PC-9 (cell line): ENCODE measurements around the gene KCNAB2. TPM values are rescaled to one million over a fixed set of nuclear protein-coding genes. Genes with fewer than 3 reads are reported as not detected.

Experiments used
- BruUV-seq: library from RNA; stranded (reverse); fragments of 400-500 nt; replicated peaks from 2 replicates; lab custom pipeline; 2021; lab: Mats Ljungman, UMichigan
- CTCF ChIA-PET: fragments of 300-600 bp; sonication (Branson Sonifier 250); formaldehyde crosslinking; loops from one replicate; lab custom pipeline; 2022; ENCODE audit warnings: antibody characterized with exemption; lab: Charles Lee
- POLR2A ChIA-PET: fragments of 300-600 bp; sonication (Branson Sonifier 250); formaldehyde crosslinking; loops from one replicate; lab custom pipeline; 2022; ENCODE audit warnings: antibody characterized with exemption; ENCODE audit not compliant: unreplicated experiment; lab: Charles Lee
- DNase-seq, 2 experiments: peaks; one replicate each; pipeline versions ENCODE4 v3.0.0 to v3.0.0-alpha.2; 2015 to 2022; ENCODE audit warnings: mixed read lengths in 1 of 2
- H2AFZ ChIP-seq: fragments of 200-600 bp; sonication (generic); 2 replicates; pipeline ENCODE4 v1.8.1; 2017; ENCODE audit warnings: antibody characterized with exemption
- H3F3A ChIP-seq: fragments of 200-600 bp; sonication (generic); 2 replicates; pipeline ENCODE4 v1.8.1; 2017; ENCODE audit warnings: antibody characterized with exemption, mild to moderate bottlenecking, low read depth; ENCODE audit not compliant: insufficient read depth
- H3K27ac ChIP-seq: fragments of 200-600 bp; sonication (generic); 2 replicates; pipeline ENCODE4 v1.6.1; 2016; ENCODE audit warnings: mixed run types
- H3K27me3 ChIP-seq: fragments of 200-600 bp; sonication (generic); 2 replicates; pipeline ENCODE4 v1.6.1; 2016; ENCODE audit warnings: low read depth, mixed run types; ENCODE audit not compliant: insufficient read depth
- H3K36me3 ChIP-seq: fragments of 200-600 bp; sonication (generic); 2 replicates; pipeline ENCODE4 v1.6.1; 2016; ENCODE audit warnings: low read depth, mixed run types
- H3K4me1 ChIP-seq: fragments of 200-600 bp; sonication (generic); replicated peaks from 2 replicates; pipeline ENCODE4 v1.6.1; 2016; ENCODE audit warnings: mixed run types; ENCODE audit not compliant: insufficient read depth
- H3K4me2 ChIP-seq: fragments of 200-600 bp; sonication (generic); 2 replicates; pipeline ENCODE4 v1.6.1; 2017; ENCODE audit warnings: mixed run types
- H3K4me3 ChIP-seq: fragments of 200-600 bp; sonication (generic); 2 replicates; pipeline ENCODE4 v1.6.1; 2016; ENCODE audit warnings: mixed run types
- H3K79me2 ChIP-seq: fragments of 200-600 bp; sonication (generic); 2 replicates; pipeline ENCODE4 v1.6.1; 2017; ENCODE audit warnings: low read depth, mixed run types
- H3K9me2 ChIP-seq: fragments of 200-600 bp; sonication (generic); 2 replicates; pipeline ENCODE4 v1.8.1; 2017; ENCODE audit warnings: mild to moderate bottlenecking; ENCODE audit not compliant: insufficient read depth
- H3K9me3 ChIP-seq: fragments of 200-600 bp; sonication (generic); 2 replicates; pipeline ENCODE4 v1.8.1; 2016; ENCODE audit warnings: low read depth; ENCODE audit not compliant: insufficient read depth
- H4K20me1 ChIP-seq: fragments of 200-600 bp; sonication (generic); 2 replicates; pipeline ENCODE4 v1.8.1; 2017; ENCODE audit not compliant: insufficient read depth
- EZH2 ChIP-seq: fragments of 200-600 bp; sonication (generic); IDR thresholded peaks from 2 replicates; pipeline ENCODE4 v1.8.0; 2017; ENCODE audit warnings: antibody characterized with exemption, low read depth
- intact Hi-C: fragments of 100-400 bp; cut with micrococcal nuclease; formaldehyde crosslinking; loops from one replicate; pipeline ENCODE4 v1.10.0; 2022; ENCODE audit not compliant: unreplicated experiment
- total RNA-seq: library from RNA; stranded (reverse); gene quantifications from 2 replicates; pipeline ENCODE4 v1.2.3, GENCODE V29; 2021
- TF ChIP-seq, protein P1 (sequence below): fragments of 200-600 bp; sonication (generic); conservative IDR thresholded peaks from 2 replicates; pipeline ENCODE4 v1.6.1; 2017; ENCODE audit warnings: mixed run types, antibody characterized with exemption, mild to moderate bottlenecking, moderate library complexity

KCNAB2 gene
- total RNA-seq, 1 experiment from 2014 or later, result 19.6 TPM

DNA sequence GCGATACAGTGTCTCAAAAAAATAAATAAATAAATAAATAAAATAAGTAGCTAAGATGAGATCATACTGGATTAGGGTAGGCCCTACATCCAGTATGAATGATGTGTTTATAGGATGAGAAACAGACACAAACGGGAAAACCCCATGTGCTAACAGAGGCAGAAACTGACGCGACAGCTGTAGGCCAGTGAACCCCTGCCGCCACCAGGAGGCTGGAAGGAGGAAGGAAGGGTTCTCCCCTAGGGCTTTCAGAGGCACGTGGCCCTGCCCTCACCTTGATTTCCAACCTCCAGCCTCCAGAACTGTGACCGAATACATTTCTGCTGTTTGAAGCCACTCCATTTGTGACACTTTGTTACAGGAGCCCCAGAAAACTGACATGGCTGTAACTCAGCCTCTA, 95.9 kb downstream of the KCNAB2 start:
- Histone ChIP-seq H2AFZ (no peak overlapping the region), H3K79me2 (no peaks in the 10 kb centered on the region), H3K9me2 (no peaks in the 10 kb centered on the region), H3K4me1 (peaks cover 8% of the 10 kb centered on the region; the same call in 1 of the 2 replicates), H3K27ac (no peak overlapping the region), H3K9me3 (no peaks in the 10 kb centered on the region), H3K4me2 (no peak overlapping the region), H3K36me3 (no peaks in the 10 kb centered on the region), H3K27me3 (no peaks in the 10 kb centered on the region), H4K20me1 (no peaks in the 10 kb centered on the region), H3K4me3 (no peak overlapping the region), H3F3A (no peaks in the 10 kb centered on the region)
- no TSS peak for BruUV-seq
- ChIA-PET POLR2A (no interaction called here), CTCF (no interaction called here)
- no peak for DNase-seq
- TF ChIP-seq EZH2, result no peak
- intact Hi-C loops, result no loop called here

DNA sequence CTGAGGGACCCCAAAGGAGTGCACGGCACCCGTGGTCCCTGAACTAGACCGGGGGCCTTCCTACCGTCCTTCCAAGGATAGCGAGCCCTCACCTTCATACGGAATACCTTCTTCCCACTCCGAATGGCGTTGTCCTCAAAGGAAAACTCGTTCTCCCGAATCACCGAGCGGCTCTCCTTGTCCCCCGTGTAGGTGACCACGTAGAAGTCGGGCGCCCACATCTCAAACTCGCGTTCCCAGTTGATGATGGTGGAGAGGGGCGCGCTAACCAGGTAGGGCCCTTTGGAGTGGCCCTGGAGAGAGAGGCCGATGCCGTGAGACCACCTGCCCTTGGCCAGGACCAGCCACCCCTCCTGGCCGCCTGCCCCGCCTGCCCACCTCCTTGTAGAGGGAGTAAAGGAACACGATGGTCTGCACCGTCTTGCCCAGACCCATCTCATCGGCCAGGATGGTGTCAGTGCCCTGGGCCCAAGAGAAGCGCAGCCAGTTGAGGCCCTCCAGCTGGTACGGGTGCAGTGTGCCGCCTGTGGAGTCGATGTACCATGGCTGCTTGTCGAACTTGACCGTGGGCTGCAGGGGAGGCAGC, 96.4 kb downstream of the KCNAB2 start:
- Histone ChIP-seq H3K36me3 (no peaks in the 10 kb centered on the region), H3K4me2 (no peak overlapping the region), H3K27ac (no peak overlapping the region), H3K79me2 (no peaks in the 10 kb centered on the region), H3K4me1 (peaks cover 8% of the 10 kb centered on the region; the same call in 1 of the 2 replicates), H2AFZ (no peak overlapping the region), H3K4me3 (no peak overlapping the region), H4K20me1 (no peaks in the 10 kb centered on the region), H3K9me2 (no peaks in the 10 kb centered on the region), H3F3A (no peaks in the 10 kb centered on the region), H3K27me3 (no peaks in the 10 kb centered on the region), H3K9me3 (no peaks in the 10 kb centered on the region)
- no peak for TF ChIP-seq EZH2
- TF ChIP-seq, protein P1, sequence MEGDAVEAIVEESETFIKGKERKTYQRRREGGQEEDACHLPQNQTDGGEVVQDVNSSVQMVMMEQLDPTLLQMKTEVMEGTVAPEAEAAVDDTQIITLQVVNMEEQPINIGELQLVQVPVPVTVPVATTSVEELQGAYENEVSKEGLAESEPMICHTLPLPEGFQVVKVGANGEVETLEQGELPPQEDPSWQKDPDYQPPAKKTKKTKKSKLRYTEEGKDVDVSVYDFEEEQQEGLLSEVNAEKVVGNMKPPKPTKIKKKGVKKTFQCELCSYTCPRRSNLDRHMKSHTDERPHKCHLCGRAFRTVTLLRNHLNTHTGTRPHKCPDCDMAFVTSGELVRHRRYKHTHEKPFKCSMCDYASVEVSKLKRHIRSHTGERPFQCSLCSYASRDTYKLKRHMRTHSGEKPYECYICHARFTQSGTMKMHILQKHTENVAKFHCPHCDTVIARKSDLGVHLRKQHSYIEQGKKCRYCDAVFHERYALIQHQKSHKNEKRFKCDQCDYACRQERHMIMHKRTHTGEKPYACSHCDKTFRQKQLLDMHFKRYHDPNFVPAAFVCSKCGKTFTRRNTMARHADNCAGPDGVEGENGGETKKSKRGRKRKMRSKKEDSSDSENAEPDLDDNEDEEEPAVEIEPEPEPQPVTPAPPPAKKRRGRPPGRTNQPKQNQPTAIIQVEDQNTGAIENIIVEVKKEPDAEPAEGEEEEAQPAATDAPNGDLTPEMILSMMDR, result no peak
- DNase-seq, result no peak
- BruUV-seq, result no TSS peak
- ChIA-PET POLR2A (no interaction called here), CTCF (no interaction called here)
- intact Hi-C loops, result no loop called here

DNA sequence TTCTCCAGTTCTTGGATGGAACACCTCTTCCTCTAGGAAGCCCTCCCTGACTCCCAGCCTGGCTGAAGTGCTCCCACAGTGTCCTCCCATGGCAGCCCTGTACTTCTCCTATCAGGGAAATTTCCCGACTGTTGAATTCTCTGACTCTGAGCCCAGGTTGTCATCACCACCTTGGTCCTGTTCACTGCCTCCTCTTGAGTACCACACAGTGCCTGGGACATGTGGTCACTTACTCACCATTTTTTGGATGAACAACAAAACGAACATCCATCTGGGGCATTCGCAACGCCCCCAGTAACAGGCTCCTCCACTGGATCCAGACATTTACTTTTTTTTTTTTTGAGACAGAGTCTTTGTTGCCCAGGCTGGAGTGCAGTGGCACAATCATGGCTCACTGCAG, 97.0 kb downstream of the KCNAB2 start:
- BruUV-seq, result no TSS peak

More for the DNA sequence above, 97.0 kb downstream of the KCNAB2 start:
- Histone ChIP-seq H3K27ac (no peak overlapping the region), H4K20me1 (no peaks in the 10 kb centered on the region), H3K4me2 (no peak overlapping the region), H3K4me3 (no peak overlapping the region), H3K36me3 (no peaks in the 10 kb centered on the region), H3K79me2 (no peaks in the 10 kb centered on the region), H3K27me3 (no peaks in the 10 kb centered on the region), H3F3A (no peaks in the 10 kb centered on the region), H3K9me3 (no peaks in the 10 kb centered on the region), H3K4me1 (peaks cover 8% of the 10 kb centered on the region; the same call in 1 of the 2 replicates), H3K9me2 (no peaks in the 10 kb centered on the region), H2AFZ (no peak overlapping the region)
- ChIA-PET POLR2A (no interaction called here), CTCF (no interaction called here)
- intact Hi-C loops, result no loop called here
- TF ChIP-seq, protein P1, result no peak
- no peak for TF ChIP-seq EZH2
- no peak for DNase-seq
